OCI-LY3 (cell line): ENCODE data around the gene CYP11A1.

ENCODE experiments used
- H2AFZ ChIP-seq: fragments of 200-600, 300-600 bp; shearing (Covaris generic); 2 replicates; pipeline ENCODE4 v1.6.0; 2014; ENCODE audit warnings: antibody characterized with exemption, low read depth, low read length
- H3K27ac ChIP-seq: fragments of 200-600, 300-600 bp; sonication (generic); 2 replicates; pipeline ENCODE4 v1.5.1; 2014; ENCODE audit warnings: mild to moderate bottlenecking, low read length, moderate library complexity, mixed read lengths
- H3K27me3 ChIP-seq: fragments of 200-600, 300-600 bp; sonication (generic); 2 replicates; pipeline ENCODE4 v1.6.1; 2014; ENCODE audit warnings: low read depth, low read length, mixed read lengths
- H3K36me3 ChIP-seq: fragments of 200-600, 300-600 bp; sonication (generic); replicated peaks from 2 replicates; pipeline ENCODE3; 2014; ENCODE audit warnings: low read depth, low read length, mixed read lengths
- H3K4me1 ChIP-seq: fragments of 300-600, 200-600 bp; sonication (generic); 2 replicates; pipeline ENCODE4 v1.6.1; 2014; ENCODE audit warnings: low read length, mixed read lengths
- H3K4me2 ChIP-seq: fragments of 200-600, 300-600 bp; sonication (generic); 2 replicates; pipeline ENCODE4 v1.6.1; 2014; ENCODE audit warnings: low read length, mixed read lengths
- H3K4me3 ChIP-seq: fragments of 300-600, 200-600 bp; sonication (generic); 2 replicates; pipeline ENCODE4 v1.5.1; 2014; ENCODE audit warnings: antibody characterized with exemption, mild to moderate bottlenecking, low read length, moderate library complexity
- H3K79me2 ChIP-seq: fragments of 300-600, 200-600 bp; shearing (Covaris generic); 2 replicates; pipeline ENCODE4 v1.6.1; 2014; ENCODE audit warnings: mild to moderate bottlenecking, low read length, mixed read lengths
- H3K9ac ChIP-seq: fragments of 300-600, 200-600 bp; shearing (Covaris generic); 2 replicates; pipeline ENCODE4 v1.6.0; 2014; ENCODE audit warnings: mild to moderate bottlenecking, low read length, moderate library complexity
- H3K9me3 ChIP-seq: fragments of 200-600, 300-600 bp; shearing (Covaris generic); 2 replicates; pipeline ENCODE4 v1.6.1; 2014; ENCODE audit warnings: low read length, mixed read lengths; ENCODE audit not compliant: insufficient read depth
- H4K20me1 ChIP-seq: fragments of 200-600, 300-600 bp; sonication (generic); 2 replicates; pipeline ENCODE4 v1.6.1; 2016; ENCODE audit warnings: low read length, mixed read lengths; ENCODE audit not compliant: insufficient read depth
- CTCF ChIP-seq: fragments of 200-600, 300-600 bp; sonication (generic); IDR thresholded peaks from 2 replicates; pipeline ENCODE4 v1.5.1; 2014; ENCODE audit warnings: antibody characterized with exemption, low read length, low read depth
- EZH2phosphoT487 ChIP-seq: fragments of 200-600 bp; shearing (Covaris generic); IDR thresholded peaks from 2 replicates; pipeline ENCODE4 v1.6.1; 2018; ENCODE audit warnings: antibody characterized with exemption, mixed run types, low read depth

The CYP11A1 gene

GRCh38 chr15:74384881-74385643 lies 17.6 kb upstream of the CYP11A1 start:
- Histone ChIP-seq H3K27ac (peak overlapping the region; percentile 95), H3K9me3 (no peaks in the 10 kb centered on the region), H3K4me1 (peaks cover 97% of the 10 kb centered on the region), H4K20me1 (no peaks in the 10 kb centered on the region), H2AFZ (no peak overlapping the region), H3K9ac (peak overlapping the region; percentile 89), H3K79me2 (peaks cover 23% of the 10 kb centered on the region), H3K27me3 (no peaks in the 10 kb centered on the region), H3K4me3 (peak overlapping the region; percentile 59), H3K4me2 (peak overlapping the region; percentile 83), H3K36me3 (no peaks in the 10 kb centered on the region)
- no peak for TF ChIP-seq EZH2phosphoT487
- no peak for TF ChIP-seq CTCF

- H3K79me2 ChIP-seq: peaks cover 23% of the 10 kb centered on the region
- H3K4me1 ChIP-seq: peaks cover 94% of the 10 kb centered on the region
- H2AFZ ChIP-seq: no peak overlapping the region
- H3K27ac ChIP-seq: peak overlapping the region; percentile 95
- TF ChIP-seq EZH2phosphoT487 (no peak), CTCF (no peak)
- peak overlapping the region; percentile 89 for H3K9ac ChIP-seq
- H3K27me3 ChIP-seq: no peaks in the 10 kb centered on the region
- H3K4me3 ChIP-seq: peak overlapping the region; percentile 59
- no peaks in the 10 kb centered on the region for H3K9me3 ChIP-seq
- no peaks in the 10 kb centered on the region for H4K20me1 ChIP-seq
- peak overlapping the region; percentile 83 for H3K4me2 ChIP-seq
- H3K36me3 ChIP-seq: no peaks in the 10 kb centered on the region
These were observed 17.1 kb upstream of the CYP11A1 start for GRCh38 chr15:74384566-74384880.

GRCh38 chr15:74383695-74384565 lies 16.5 kb upstream of the CYP11A1 start:
- H3K4me1 ChIP-seq: peaks cover 94% of the 10 kb centered on the region
- peaks cover 23% of the 10 kb centered on the region for H3K79me2 ChIP-seq
- no peaks in the 10 kb centered on the region for H3K36me3 ChIP-seq
- TF ChIP-seq EZH2phosphoT487 (no peak), CTCF (peak; percentile 30; the same call in 1 of the 2 replicates)
- H3K9ac ChIP-seq: peak overlapping the region; percentile 89
- peak overlapping the region; percentile 95 for H3K27ac ChIP-seq
- H3K4me2 ChIP-seq: peak overlapping the region; percentile 83
- H4K20me1 ChIP-seq: no peaks in the 10 kb centered on the region
- no peaks in the 10 kb centered on the region for H3K27me3 ChIP-seq
- peak overlapping the region; percentile 59 for H3K4me3 ChIP-seq
- H2AFZ ChIP-seq: no peak overlapping the region
- H3K9me3 ChIP-seq: no peaks in the 10 kb centered on the region

- Histone ChIP-seq H3K36me3 (no peaks in the 10 kb centered on the region), H3K27me3 (no peaks in the 10 kb centered on the region), H3K79me2 (peaks cover 23% of the 10 kb centered on the region), H3K4me3 (peak overlapping the region; percentile 25), H3K4me2 (peak overlapping the region; percentile 59), H2AFZ (no peak overlapping the region), H3K27ac (peak overlapping the region; percentile 95), H4K20me1 (no peaks in the 10 kb centered on the region), H3K9me3 (no peaks in the 10 kb centered on the region), H3K9ac (peak overlapping the region; percentile 89), H3K4me1 (peaks cover 94% of the 10 kb centered on the region)
- no peak for TF ChIP-seq EZH2phosphoT487
- TF ChIP-seq CTCF: no peak
These were observed 15.8 kb upstream of the CYP11A1 start for GRCh38 chr15:74383286-74383685.
